Measurements from ENCODE around the gene RBM20.

DNA sequence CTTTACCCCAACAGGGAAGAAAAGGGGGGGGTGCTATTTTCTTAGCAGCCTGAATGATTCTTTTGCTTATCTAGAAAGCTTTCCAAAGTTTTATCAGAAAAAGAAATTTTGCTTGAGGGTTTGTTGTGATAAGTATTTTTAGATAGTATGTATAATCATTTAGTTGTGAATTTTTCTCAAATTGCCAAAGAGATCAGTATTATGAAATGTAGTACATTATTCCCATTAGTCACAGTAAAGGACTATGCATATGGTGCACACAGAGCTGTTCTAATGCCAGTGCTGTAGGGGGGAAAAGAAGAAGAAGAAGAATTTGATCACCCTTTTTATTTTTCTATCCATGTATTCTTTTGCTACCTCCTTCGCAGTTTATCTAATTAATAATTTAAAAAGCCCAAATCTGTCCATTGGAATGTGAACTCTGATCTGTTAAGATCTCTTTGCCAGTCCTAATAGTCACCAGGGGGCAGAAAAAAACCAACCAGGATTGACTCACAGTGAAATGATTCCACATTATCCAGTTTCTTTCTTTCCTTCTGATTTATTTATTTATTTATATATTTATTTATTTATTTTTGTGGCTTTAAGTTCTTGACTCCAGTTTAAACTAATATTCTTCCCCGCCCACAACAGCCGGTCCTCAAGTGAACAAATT is 4.7 kb downstream of the RBM20 start:
- TF ChIP-seq, protein P1, sequence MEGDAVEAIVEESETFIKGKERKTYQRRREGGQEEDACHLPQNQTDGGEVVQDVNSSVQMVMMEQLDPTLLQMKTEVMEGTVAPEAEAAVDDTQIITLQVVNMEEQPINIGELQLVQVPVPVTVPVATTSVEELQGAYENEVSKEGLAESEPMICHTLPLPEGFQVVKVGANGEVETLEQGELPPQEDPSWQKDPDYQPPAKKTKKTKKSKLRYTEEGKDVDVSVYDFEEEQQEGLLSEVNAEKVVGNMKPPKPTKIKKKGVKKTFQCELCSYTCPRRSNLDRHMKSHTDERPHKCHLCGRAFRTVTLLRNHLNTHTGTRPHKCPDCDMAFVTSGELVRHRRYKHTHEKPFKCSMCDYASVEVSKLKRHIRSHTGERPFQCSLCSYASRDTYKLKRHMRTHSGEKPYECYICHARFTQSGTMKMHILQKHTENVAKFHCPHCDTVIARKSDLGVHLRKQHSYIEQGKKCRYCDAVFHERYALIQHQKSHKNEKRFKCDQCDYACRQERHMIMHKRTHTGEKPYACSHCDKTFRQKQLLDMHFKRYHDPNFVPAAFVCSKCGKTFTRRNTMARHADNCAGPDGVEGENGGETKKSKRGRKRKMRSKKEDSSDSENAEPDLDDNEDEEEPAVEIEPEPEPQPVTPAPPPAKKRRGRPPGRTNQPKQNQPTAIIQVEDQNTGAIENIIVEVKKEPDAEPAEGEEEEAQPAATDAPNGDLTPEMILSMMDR (IDR thresholded peaks at IDR 0.05): no peak
- TF ChIP-seq POLR2A (IDR thresholded peaks at IDR 0.05): no peak

Data from adrenal gland (tissue), 5 donors.